Keratinocyte (primary cell): ENCODE results near the gene LZTR1.

Experiments
- EZH2 ChIP-seq: IDR thresholded peaks from one replicate; pipeline ENCODE4 v1.6.1; 2012; ENCODE audit warnings: inconsistent platforms, mild to moderate bottlenecking, low read length, moderate library complexity
- TF ChIP-seq, protein P1 (sequence below), 3 experiments: IDR thresholded peaks in 1 of 3; conservative IDR thresholded peaks in 1 of 3; optimal IDR thresholded peaks in 1 of 3; 2 replicates in 2 of 3; 3 replicates in 1 of 3; pipeline versions ENCODE3 to v1.5.1; 2011; ENCODE audit warnings: low read length in 3 of 3, mild to moderate bottlenecking in 3 of 3, moderate library complexity in 2 of 3, control low read depth in 1 of 3, inconsistent platforms in 1 of 3; ENCODE audit not compliant: insufficient read depth in 2 of 3; ENCODE audit errors: extremely low read depth in 1 of 3

DNA sequence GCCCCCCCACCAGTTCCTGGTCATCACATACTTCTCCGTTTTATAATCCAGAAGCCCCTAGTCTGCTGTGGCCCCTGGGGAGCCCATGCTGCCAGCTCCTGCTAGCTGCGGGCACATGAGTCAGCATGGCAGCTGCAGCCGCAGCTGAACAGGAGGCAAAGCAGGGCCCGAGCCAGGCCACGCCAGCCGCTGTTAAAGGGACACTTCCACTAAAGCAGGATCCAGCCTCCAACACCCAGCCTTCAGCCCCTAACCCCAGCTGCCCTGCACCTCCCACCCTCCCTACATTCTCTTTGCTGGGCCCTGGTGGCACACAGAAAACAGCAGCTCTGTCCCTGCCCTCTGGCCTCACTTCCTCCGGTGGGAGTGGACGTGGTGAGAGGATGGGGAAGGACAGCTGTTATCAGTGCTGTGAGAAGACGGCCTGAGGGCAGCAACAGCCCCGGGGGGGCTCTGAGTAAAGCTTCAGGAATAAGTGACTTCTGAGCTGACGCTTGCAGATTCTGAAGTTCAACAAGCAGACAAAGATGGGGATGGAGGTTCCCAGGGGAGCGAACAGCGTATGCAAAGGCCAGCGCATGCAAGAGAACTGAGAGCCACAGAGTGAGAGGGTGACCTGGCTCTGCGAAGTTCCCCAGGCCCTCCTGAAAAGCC, 63.0 kb downstream of the LZTR1 start:
- TF ChIP-seq, protein P1, sequence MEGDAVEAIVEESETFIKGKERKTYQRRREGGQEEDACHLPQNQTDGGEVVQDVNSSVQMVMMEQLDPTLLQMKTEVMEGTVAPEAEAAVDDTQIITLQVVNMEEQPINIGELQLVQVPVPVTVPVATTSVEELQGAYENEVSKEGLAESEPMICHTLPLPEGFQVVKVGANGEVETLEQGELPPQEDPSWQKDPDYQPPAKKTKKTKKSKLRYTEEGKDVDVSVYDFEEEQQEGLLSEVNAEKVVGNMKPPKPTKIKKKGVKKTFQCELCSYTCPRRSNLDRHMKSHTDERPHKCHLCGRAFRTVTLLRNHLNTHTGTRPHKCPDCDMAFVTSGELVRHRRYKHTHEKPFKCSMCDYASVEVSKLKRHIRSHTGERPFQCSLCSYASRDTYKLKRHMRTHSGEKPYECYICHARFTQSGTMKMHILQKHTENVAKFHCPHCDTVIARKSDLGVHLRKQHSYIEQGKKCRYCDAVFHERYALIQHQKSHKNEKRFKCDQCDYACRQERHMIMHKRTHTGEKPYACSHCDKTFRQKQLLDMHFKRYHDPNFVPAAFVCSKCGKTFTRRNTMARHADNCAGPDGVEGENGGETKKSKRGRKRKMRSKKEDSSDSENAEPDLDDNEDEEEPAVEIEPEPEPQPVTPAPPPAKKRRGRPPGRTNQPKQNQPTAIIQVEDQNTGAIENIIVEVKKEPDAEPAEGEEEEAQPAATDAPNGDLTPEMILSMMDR (optimal IDR thresholded peaks at IDR 0.05 in 1 of 3, IDR thresholded peaks at IDR 0.05 in 1 of 3, conservative IDR thresholded peaks at IDR 0.05 in 1 of 3; ENCODE audit: extremely low read depth in 1 of 3, insufficient read depth in 2 of 3, low read length in 3 of 3) = no peak
- no peak for TF ChIP-seq EZH2
